ENCODE data around the gene MIA2.
"Not testable (repeated sequence)": the region's sequence is repeated elsewhere in the genome, so short reads cannot be mapped to it uniquely, and the experiment has no call there.

MIA2 gene

DNA sequence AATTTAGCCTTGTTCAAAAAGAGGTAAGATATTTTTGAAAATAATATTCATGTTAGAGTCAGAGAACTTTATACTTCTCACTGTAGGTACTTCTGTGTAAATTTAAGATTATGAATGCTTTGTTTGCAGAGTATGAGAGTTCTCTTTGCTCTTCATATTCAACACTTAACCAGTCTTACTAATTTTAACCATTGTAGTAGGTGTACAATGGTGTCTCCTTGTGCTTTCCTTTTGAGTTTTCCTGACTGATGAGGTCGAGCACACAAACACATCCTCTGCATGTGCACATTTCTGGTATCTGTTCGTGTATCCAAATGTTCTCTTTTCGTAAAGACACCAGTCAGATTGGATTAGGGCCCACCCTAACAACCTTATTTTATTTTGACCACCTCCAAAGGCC lies 45.8 kb downstream of the MIA2 start:
- H3K4me1 ChIP-seq (ENCODE audit: insufficient read depth, low read length), result peaks cover 8% of the 10 kb centered on the region
- no peaks in the 10 kb centered on the region for H3K9me3 ChIP-seq (ENCODE audit: low read length)
- H3K36me3 ChIP-seq (ENCODE audit: insufficient read depth, low read length), result peaks cover 14% of the 10 kb centered on the region
- no peaks in the 10 kb centered on the region for H3K27me3 ChIP-seq (ENCODE audit: control insufficient read depth in 1 of 2, insufficient read depth in 2 of 2, low read length in 2 of 2)
- H3K4me3 ChIP-seq (ENCODE audit: low read depth in 1 of 2, low read length in 2 of 2), result no peak overlapping the region
- no peak overlapping the region for H3K27ac ChIP-seq (ENCODE audit: low read depth, low read length)
- no peak overlapping the region for H3K9ac ChIP-seq (ENCODE audit: low read length)

DNA sequence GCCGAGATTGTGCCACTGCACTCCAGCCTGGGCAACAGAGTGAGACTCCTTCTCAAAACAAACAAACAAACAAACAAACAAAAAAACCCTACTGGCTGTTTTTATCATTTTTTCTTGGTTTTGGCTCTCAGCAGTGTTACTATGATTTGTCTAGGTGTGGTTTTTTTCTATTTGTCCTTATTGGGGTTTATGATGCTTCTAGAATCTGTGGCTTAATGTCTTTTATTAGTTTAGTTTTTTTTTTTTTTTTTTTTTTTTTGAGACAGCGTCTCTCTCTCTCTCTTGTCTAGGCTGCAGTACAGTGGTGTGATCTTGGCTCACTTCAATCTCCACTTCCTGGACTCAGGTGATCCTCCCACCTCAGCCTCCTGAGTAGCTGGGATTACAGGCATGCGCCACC lies 47.0 kb downstream of the MIA2 start:
- not testable (repeated sequence) for H3K4me3 ChIP-seq (ENCODE audit: low read depth in 1 of 2, low read length in 2 of 2); H3K9ac ChIP-seq (ENCODE audit: low read length)

DNA sequence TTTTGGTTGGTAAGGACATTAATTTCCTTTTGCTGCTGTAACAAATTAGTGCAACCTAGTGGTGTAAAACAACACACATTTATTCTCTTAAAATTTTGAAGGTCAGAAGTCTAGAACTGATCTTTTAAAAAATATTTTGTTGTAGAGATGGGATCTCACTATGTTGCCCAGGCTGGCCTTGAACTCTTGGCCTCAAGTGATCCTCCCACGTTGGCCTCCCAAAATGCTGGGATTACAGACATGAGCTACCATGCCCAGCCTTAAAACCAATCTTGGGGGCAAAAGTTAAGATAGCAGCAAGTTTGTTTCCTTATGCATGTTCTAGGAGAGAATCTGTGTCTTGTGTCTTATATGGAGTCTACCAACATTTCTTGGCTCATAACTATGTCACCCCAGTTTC lies 55.8 kb downstream of the MIA2 start:
- Histone ChIP-seq H3K4me3 (ENCODE audit: low read depth in 1 of 2, low read length in 2 of 2) (no peak overlapping the region), H3K27me3 (ENCODE audit: control insufficient read depth in 1 of 2, insufficient read depth in 2 of 2, low read length in 2 of 2) (no peaks in the 10 kb centered on the region), H3K27ac (ENCODE audit: low read depth, low read length) (no peak overlapping the region), H3K36me3 (ENCODE audit: insufficient read depth, low read length) (peaks cover 6% of the 10 kb centered on the region), H3K4me1 (ENCODE audit: insufficient read depth, low read length) (no peaks in the 10 kb centered on the region), H3K9ac (ENCODE audit: low read length) (no peak overlapping the region), H3K9me3 (ENCODE audit: low read length) (no peaks in the 10 kb centered on the region)

More for the DNA sequence above, 47.0 kb downstream of the MIA2 start:
- H3K9me3 ChIP-seq (ENCODE audit: low read length); H3K27ac ChIP-seq (ENCODE audit: low read depth, low read length); H3K27me3 ChIP-seq (ENCODE audit: control insufficient read depth in 1 of 2, insufficient read depth in 2 of 2, low read length in 2 of 2); H3K4me1 ChIP-seq (ENCODE audit: insufficient read depth, low read length): not testable (repeated sequence)
- H3K36me3 ChIP-seq (ENCODE audit: insufficient read depth, low read length), result peaks cover 14% of the 10 kb centered on the region

DNA sequence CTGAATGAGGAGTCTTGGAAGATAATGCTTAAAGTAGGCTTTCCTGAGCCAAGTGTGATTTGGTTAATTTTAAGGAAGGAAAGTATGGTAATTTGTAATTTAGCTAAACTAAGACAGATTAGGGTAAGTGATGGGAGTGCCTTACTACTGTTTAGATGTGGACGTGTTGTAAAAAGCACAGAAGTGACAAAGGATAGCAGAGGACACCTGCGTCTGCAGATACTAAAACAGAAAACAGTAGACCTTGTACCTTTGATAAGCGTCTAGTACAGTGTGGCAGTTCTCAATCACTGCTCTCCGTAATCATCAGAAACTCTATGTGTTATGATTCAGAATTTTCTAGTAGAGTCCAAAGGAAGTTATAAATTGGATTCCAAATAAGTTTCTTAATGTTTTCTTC lies 58.0 kb downstream of the MIA2 start:
- Histone ChIP-seq H3K27ac (ENCODE audit: low read depth, low read length) (no peak overlapping the region), H3K36me3 (ENCODE audit: insufficient read depth, low read length) (peaks cover 16% of the 10 kb centered on the region)

DNA sequence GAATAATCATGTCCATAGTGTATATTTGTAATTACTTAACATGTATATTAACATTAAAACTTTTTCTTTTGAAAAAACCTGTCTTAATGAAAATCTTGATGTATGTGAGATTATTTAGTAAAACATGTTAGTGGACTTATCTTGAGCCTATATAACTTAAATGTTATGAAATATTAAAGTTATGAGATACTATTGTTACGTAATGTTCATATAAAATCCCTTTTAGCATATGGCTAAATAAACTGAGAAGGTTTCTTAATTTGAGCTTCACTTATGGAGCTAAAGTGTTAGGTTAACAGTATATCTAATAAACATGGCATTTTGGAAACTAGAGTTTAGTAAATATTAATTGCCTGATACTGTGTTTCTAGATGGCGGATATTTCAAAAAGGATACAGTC lies 59.9 kb downstream of the MIA2 start:
- no peaks in the 10 kb centered on the region for H3K4me1 ChIP-seq (ENCODE audit: insufficient read depth, low read length)
- peaks cover 16% of the 10 kb centered on the region for H3K36me3 ChIP-seq (ENCODE audit: insufficient read depth, low read length)
- H3K9me3 ChIP-seq (ENCODE audit: low read length), result no peaks in the 10 kb centered on the region
- H3K27me3 ChIP-seq (ENCODE audit: control insufficient read depth in 1 of 2, insufficient read depth in 2 of 2, low read length in 2 of 2), result no peaks in the 10 kb centered on the region
- no peak overlapping the region for H3K4me3 ChIP-seq (ENCODE audit: low read depth in 1 of 2, low read length in 2 of 2)
- no peak overlapping the region for H3K9ac ChIP-seq (ENCODE audit: low read length)
- no peak overlapping the region for H3K27ac ChIP-seq (ENCODE audit: low read depth, low read length)

More for the DNA sequence above, 58.0 kb downstream of the MIA2 start:
- Histone ChIP-seq H3K9ac (ENCODE audit: low read length) (no peak overlapping the region), H3K9me3 (ENCODE audit: low read length) (no peaks in the 10 kb centered on the region), H3K27me3 (ENCODE audit: control insufficient read depth in 1 of 2, insufficient read depth in 2 of 2, low read length in 2 of 2) (no peaks in the 10 kb centered on the region), H3K4me3 (ENCODE audit: low read depth in 1 of 2, low read length in 2 of 2) (no peak overlapping the region), H3K4me1 (ENCODE audit: insufficient read depth, low read length) (no peaks in the 10 kb centered on the region)

DNA sequence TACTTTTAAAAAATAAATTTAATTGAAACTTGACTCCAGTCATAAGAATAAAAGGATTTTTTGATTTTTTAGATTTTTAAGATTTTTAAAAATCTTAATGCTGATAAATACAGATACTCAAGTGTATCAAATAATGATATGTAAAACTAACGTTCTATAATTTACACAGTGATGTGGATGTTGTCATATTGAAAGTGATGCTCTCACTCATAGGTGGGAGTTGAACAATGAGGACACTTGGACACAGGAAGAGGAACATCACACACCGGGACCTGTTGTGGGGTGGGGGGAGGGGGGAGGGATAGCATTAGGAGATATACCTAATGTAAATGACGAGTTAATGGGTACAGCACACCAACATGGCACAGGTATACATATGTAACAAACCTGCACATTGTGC lies 66.7 kb downstream of the MIA2 start:
- peaks cover 13% of the 10 kb centered on the region for H3K36me3 ChIP-seq (ENCODE audit: insufficient read depth, low read length)
- not testable (repeated sequence) for H3K9me3 ChIP-seq (ENCODE audit: low read length); H3K27me3 ChIP-seq (ENCODE audit: control insufficient read depth in 1 of 2, insufficient read depth in 2 of 2, low read length in 2 of 2); H3K27ac ChIP-seq (ENCODE audit: low read depth, low read length); H3K9ac ChIP-seq (ENCODE audit: low read length); H3K4me1 ChIP-seq (ENCODE audit: insufficient read depth, low read length); H3K4me3 ChIP-seq (ENCODE audit: low read depth in 1 of 2, low read length in 2 of 2)

DNA sequence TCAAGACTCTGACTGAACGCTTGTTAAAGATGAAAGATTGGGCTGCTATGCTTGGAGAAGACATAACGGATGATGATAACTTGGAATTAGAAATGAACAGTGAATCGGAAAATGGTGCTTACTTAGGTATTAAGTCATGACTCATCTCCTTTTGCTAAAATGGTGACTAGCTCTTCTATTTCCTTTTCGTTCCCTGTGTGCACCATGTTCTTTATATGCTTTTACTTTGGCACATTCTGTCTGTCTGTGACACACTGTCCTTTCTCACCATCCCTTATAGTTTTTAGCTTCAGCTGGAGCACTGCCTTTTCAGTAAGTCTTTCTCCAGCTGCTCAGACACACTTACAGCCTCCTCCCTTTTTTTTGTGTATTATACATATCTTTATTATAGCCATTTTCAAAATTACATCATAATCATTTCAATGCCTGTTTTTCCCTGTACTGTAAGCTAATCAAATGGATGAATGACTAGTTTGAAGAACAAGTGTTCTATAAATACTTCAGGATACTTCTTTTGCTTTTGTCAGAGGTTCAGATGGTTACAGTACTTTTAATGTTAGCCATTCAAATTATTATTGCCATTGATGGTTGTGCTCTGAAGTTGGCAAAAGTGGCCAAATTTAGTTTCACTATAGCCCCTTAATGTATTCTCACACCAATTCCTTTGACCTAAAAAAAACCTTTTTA lies 68.6 kb downstream of the MIA2 start:
- peaks cover 8% of the 10 kb centered on the region for H3K36me3 ChIP-seq (ENCODE audit: insufficient read depth, low read length)
- no peaks in the 10 kb centered on the region for H3K27me3 ChIP-seq (ENCODE audit: control insufficient read depth in 1 of 2, insufficient read depth in 2 of 2, low read length in 2 of 2)
- no peaks in the 10 kb centered on the region for H3K9me3 ChIP-seq (ENCODE audit: low read length)
- H3K4me1 ChIP-seq (ENCODE audit: insufficient read depth, low read length), result no peaks in the 10 kb centered on the region
- no peak overlapping the region for H3K4me3 ChIP-seq (ENCODE audit: low read depth in 1 of 2, low read length in 2 of 2)
- H3K27ac ChIP-seq (ENCODE audit: low read depth, low read length), result no peak overlapping the region
- no peak overlapping the region for H3K9ac ChIP-seq (ENCODE audit: low read length)

DNA sequence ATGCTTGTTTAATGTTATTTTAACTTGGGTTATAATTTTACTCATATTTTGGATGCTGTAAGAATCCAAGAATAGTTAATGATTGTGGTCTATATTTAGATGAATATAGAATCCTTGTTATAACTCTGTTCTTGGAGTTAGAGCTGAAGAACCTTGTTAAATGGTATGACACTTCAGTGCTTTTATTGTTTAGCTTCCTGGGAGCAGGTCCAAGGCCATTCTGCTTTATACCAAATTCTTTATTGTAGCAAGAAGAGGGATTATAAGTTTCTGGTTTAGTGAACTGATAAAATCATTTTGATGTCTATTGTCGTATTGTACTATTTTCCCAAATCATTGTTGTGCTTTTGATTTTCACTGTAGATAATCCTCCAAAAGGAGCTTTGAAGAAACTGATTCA lies 69.4 kb downstream of the MIA2 start:
- Histone ChIP-seq H3K27me3 (ENCODE audit: control insufficient read depth in 1 of 2, insufficient read depth in 2 of 2, low read length in 2 of 2) (no peaks in the 10 kb centered on the region), H3K4me3 (ENCODE audit: low read depth in 1 of 2, low read length in 2 of 2) (no peak overlapping the region), H3K9ac (ENCODE audit: low read length) (no peak overlapping the region), H3K9me3 (ENCODE audit: low read length) (no peaks in the 10 kb centered on the region), H3K27ac (ENCODE audit: low read depth, low read length) (no peak overlapping the region), H3K4me1 (ENCODE audit: insufficient read depth, low read length) (no peaks in the 10 kb centered on the region), H3K36me3 (ENCODE audit: insufficient read depth, low read length) (peaks cover 8% of the 10 kb centered on the region)

DNA sequence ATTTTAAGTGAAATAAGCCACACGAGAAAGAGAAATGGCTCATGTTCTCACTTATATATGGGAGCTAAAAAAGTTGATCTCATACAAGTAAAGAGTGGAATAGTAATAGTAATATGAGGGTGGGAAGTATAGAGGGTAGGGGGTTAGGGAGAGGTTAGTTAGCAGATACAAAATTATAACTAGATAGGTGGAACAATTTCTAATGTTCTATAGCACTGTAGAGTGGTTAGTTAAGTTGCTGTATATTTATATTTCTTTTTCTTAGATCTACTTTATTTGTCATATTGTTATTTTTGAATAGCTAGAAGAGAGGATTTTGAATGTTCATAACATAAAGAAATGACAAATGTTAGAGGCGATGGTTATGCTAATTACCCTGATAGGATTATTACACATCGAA lies 74.1 kb downstream of the MIA2 start:
- no peak overlapping the region for H3K27ac ChIP-seq (ENCODE audit: low read depth, low read length)
- H3K4me3 ChIP-seq (ENCODE audit: low read depth in 1 of 2, low read length in 2 of 2), result no peak overlapping the region
- H3K9me3 ChIP-seq (ENCODE audit: low read length), result no peaks in the 10 kb centered on the region
- H3K9ac ChIP-seq (ENCODE audit: low read length), result no peak overlapping the region
- no peaks in the 10 kb centered on the region for H3K27me3 ChIP-seq (ENCODE audit: control insufficient read depth in 1 of 2, insufficient read depth in 2 of 2, low read length in 2 of 2)
- no peaks in the 10 kb centered on the region for H3K4me1 ChIP-seq (ENCODE audit: insufficient read depth, low read length)
- no peaks in the 10 kb centered on the region for H3K36me3 ChIP-seq (ENCODE audit: insufficient read depth, low read length)

DNA sequence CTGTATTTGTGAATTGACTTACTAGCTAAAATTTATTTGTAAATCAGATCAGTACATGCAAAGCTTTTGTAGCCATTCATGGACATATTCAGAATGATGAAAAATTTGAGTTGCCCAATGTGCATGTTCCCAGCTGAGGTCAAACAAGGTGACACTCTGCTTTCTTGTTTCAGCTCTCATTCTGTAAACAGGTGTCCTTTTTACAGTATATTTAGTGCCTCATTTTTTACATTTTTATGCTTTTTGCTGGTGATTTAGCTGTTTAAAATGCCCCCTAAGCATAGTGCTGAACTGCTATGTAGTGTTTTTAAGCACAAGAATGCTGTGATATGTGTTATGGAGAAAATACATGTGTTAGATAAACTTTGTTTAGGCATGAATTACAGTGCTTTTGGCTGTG lies 76.3 kb downstream of the MIA2 start:
- Histone ChIP-seq H3K27me3 (ENCODE audit: control insufficient read depth in 1 of 2, insufficient read depth in 2 of 2, low read length in 2 of 2) (no peaks in the 10 kb centered on the region), H3K36me3 (ENCODE audit: insufficient read depth, low read length) (no peaks in the 10 kb centered on the region), H3K4me1 (ENCODE audit: insufficient read depth, low read length) (no peaks in the 10 kb centered on the region), H3K9me3 (ENCODE audit: low read length) (no peaks in the 10 kb centered on the region), H3K4me3 (ENCODE audit: low read depth in 1 of 2, low read length in 2 of 2) (no peak overlapping the region), H3K9ac (ENCODE audit: low read length) (no peak overlapping the region), H3K27ac (ENCODE audit: low read depth, low read length) (no peak overlapping the region)

DNA sequence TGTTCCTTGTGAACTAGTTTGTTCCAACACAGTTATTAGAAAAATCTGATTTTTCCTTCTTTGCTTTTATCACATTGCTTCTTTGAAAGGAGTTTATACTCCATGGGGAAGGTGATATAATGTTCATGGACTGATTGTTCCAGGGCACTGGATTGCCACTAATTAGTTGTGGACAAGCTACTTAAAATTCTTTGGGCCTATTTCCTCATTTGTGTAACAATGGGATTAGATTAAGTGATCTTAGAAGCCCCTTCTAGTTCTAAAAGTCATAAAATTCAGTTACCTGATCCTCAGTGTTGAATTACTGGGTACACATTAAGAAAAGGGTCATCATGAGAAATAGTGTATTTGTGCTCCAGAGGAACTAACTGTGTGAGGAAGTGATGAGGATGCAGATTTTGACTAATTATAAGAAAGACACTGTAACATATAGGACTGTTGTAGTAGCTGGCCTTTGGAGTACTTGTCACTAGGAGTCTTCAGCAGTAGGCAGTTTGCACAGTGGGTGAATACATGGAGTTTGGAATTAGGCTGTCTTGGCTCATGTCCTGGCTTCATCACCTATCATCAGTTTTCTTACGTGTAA lies 82.2 kb downstream of the MIA2 start:
- Histone ChIP-seq H3K27ac (ENCODE audit: low read depth, low read length) (no peak overlapping the region), H3K4me3 (ENCODE audit: low read depth in 1 of 2, low read length in 2 of 2) (no peak overlapping the region), H3K4me1 (ENCODE audit: insufficient read depth, low read length) (no peaks in the 10 kb centered on the region), H3K27me3 (ENCODE audit: control insufficient read depth in 1 of 2, insufficient read depth in 2 of 2, low read length in 2 of 2) (no peaks in the 10 kb centered on the region), H3K9ac (ENCODE audit: low read length) (no peak overlapping the region), H3K36me3 (ENCODE audit: insufficient read depth, low read length) (no peaks in the 10 kb centered on the region), H3K9me3 (ENCODE audit: low read length) (no peaks in the 10 kb centered on the region)
